ENCODE results near the gene ADGRG3. TPM values are rescaled to one million over a fixed set of nuclear protein-coding genes. Genes with fewer than 3 reads are reported as not detected.

Gene ADGRG3
- total and polyA plus RNA-seq, 2 of the 13 experiments (the other 11 are each of a cell fraction or from before 2014, with no cell fraction given): 2.7 to 11.8 TPM

DNA sequence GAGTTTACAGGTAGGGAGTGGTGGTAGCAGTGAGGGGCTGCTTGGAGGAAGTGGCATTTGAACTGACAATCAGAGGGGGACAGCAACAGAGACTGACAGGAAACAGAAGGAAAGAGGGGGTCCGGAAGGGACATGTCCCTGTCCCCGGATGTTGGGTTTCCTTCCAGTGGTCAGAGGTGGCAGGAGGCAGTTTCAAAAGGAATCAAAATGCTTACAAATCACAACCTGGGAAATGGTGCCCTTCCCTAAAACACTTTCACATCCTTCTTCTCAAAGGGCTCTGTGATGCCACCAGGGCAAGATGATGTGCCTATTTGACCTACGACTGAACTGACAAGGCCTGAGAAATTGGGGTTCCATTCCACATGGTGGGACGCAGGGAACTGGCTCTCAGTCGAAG lies 20.0 kb upstream of the ADGRG3 start:
- Histone ChIP-seq H3K4me1 (ENCODE audit: insufficient read depth, low read length) (peaks cover 32% of the 10 kb centered on the region), H2AFZ (ENCODE audit: low read length) (no peak overlapping the region), H3K79me2 (ENCODE audit: insufficient read depth, low read length) (no peaks in the 10 kb centered on the region), H3K4me3 (replicated peaks in 1 of 3; ENCODE audit: insufficient read depth in 1 of 3, low read depth in 2 of 3, low read length in 3 of 3) (no peak overlapping the region), H4K20me1 (ENCODE audit: insufficient read depth, low read length) (no peaks in the 10 kb centered on the region), H3K4me2 (ENCODE audit: low read depth, low read length) (no peak overlapping the region), H3K9ac (ENCODE audit: insufficient read depth, low read depth, low read length) (no peak overlapping the region), H3K27me3 (ENCODE audit: control insufficient read depth in 1 of 2, insufficient read depth in 2 of 2, low read length in 2 of 2) (no peaks in the 10 kb centered on the region), H3K9me3 (ENCODE audit: low read length) (no peaks in the 10 kb centered on the region), H3K36me3 (replicated peaks in 1 of 2; ENCODE audit: control insufficient read depth in 1 of 2, insufficient read depth in 2 of 2, low read length in 2 of 2) (no peaks in the 10 kb centered on the region), H3K27ac (ENCODE audit: extremely low read length, insufficient read depth, low read length) (no peak overlapping the region)
- CTCF ChIA-PET (ENCODE audit: low intra/inter-chr PET ratio, low total read pairs): interaction anchor here (0.8 to 12.3 kb wide), 17 partner anchors 8 to 135 kb away, joined by 3 to 571 read pairs (median 8); partner anchors contain the start of gene ADGRG3
- in situ Hi-C loops (cut with HindIII; ENCODE audit: extremely low pct_ligation_motif_present, low pct_unique_long_range_greater_than_20kb): loop anchor here (5.0 kb wide), 1 partner anchor 46 kb away; no protein-coding TSS in a partner anchor
- intact Hi-C loops (cut with micrococcal nuclease; ENCODE audit: unreplicated experiment): no loop called here
- ATAC-seq (no peak), DNase-seq (ENCODE audit: low spot score) (no peak), FAIRE-seq (no peak)
- BruUV-seq (replicated peaks): no TSS peak
- POLR2A ChIA-PET: interaction anchor here (0.5 to 3.3 kb wide), 3 partner anchors 13 to 41 kb away, joined by 3 to 22 read pairs (median 3); no protein-coding TSS in a partner anchor
- WGBS (ENCODE audit: low lambda C conversion rate): 87% methylated on average over 4 of the region's 5 CpGs
- TF ChIP-seq, protein P1, sequence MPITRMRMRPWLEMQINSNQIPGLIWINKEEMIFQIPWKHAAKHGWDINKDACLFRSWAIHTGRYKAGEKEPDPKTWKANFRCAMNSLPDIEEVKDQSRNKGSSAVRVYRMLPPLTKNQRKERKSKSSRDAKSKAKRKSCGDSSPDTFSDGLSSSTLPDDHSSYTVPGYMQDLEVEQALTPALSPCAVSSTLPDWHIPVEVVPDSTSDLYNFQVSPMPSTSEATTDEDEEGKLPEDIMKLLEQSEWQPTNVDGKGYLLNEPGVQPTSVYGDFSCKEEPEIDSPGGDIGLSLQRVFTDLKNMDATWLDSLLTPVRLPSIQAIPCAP (CRISPR knock-in tag; IDR thresholded peaks at IDR 0.05; ENCODE audit: low read depth): no peak
- TF ChIP-seq PRMT3 (CRISPR knock-in tag; IDR thresholded peaks at IDR 0.05; ENCODE audit: borderline replicate concordance, low read depth) (no peak), ZNF10 (CRISPR knock-in tag; IDR thresholded peaks at IDR 0.05; ENCODE audit: borderline replicate concordance, low read depth) (no peak), STAT5B (CRISPR knock-in tag; IDR thresholded peaks at IDR 0.05) (no peak), SSRP1 (CRISPR knock-in tag; IDR thresholded peaks at IDR 0.05) (no peak), ZSCAN30 (CRISPR knock-in tag; IDR thresholded peaks at IDR 0.05) (no peak), GATAD2A (CRISPR knock-in tag; IDR thresholded peaks at IDR 0.05) (no peak), ZNF543 (CRISPR knock-in tag; IDR thresholded peaks at IDR 0.05) (no peak), U2AF1 (optimal IDR thresholded peaks at IDR 0.05; ENCODE audit: low read depth, low read length) (no peak)
- TF ChIP-seq, protein P2, sequence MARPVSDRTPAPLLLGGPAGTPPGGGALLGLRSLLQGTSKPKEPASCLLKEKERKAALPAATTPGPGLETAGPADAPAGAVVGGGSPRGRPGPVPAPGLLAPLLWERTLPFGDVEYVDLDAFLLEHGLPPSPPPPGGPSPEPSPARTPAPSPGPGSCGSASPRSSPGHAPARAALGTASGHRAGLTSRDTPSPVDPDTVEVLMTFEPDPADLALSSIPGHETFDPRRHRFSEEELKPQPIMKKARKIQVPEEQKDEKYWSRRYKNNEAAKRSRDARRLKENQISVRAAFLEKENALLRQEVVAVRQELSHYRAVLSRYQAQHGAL (CRISPR knock-in tag; IDR thresholded peaks at IDR 0.05; ENCODE audit: not compliant biosample characterization): no peak
- TF ChIP-seq, protein P3, sequence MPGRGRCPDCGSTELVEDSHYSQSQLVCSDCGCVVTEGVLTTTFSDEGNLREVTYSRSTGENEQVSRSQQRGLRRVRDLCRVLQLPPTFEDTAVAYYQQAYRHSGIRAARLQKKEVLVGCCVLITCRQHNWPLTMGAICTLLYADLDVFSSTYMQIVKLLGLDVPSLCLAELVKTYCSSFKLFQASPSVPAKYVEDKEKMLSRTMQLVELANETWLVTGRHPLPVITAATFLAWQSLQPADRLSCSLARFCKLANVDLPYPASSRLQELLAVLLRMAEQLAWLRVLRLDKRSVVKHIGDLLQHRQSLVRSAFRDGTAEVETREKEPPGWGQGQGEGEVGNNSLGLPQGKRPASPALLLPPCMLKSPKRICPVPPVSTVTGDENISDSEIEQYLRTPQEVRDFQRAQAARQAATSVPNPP (CRISPR knock-in tag; IDR thresholded peaks at IDR 0.05): no peak
- TF ChIP-seq, protein P4, sequence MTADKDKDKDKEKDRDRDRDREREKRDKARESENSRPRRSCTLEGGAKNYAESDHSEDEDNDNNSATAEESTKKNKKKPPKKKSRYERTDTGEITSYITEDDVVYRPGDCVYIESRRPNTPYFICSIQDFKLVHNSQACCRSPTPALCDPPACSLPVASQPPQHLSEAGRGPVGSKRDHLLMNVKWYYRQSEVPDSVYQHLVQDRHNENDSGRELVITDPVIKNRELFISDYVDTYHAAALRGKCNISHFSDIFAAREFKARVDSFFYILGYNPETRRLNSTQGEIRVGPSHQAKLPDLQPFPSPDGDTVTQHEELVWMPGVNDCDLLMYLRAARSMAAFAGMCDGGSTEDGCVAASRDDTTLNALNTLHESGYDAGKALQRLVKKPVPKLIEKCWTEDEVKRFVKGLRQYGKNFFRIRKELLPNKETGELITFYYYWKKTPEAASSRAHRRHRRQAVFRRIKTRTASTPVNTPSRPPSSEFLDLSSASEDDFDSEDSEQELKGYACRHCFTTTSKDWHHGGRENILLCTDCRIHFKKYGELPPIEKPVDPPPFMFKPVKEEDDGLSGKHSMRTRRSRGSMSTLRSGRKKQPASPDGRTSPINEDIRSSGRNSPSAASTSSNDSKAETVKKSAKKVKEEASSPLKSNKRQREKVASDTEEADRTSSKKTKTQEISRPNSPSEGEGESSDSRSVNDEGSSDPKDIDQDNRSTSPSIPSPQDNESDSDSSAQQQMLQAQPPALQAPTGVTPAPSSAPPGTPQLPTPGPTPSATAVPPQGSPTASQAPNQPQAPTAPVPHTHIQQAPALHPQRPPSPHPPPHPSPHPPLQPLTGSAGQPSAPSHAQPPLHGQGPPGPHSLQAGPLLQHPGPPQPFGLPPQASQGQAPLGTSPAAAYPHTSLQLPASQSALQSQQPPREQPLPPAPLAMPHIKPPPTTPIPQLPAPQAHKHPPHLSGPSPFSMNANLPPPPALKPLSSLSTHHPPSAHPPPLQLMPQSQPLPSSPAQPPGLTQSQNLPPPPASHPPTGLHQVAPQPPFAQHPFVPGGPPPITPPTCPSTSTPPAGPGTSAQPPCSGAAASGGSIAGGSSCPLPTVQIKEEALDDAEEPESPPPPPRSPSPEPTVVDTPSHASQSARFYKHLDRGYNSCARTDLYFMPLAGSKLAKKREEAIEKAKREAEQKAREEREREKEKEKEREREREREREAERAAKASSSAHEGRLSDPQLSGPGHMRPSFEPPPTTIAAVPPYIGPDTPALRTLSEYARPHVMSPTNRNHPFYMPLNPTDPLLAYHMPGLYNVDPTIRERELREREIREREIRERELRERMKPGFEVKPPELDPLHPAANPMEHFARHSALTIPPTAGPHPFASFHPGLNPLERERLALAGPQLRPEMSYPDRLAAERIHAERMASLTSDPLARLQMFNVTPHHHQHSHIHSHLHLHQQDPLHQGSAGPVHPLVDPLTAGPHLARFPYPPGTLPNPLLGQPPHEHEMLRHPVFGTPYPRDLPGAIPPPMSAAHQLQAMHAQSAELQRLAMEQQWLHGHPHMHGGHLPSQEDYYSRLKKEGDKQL (CRISPR knock-in tag; IDR thresholded peaks at IDR 0.05; ENCODE audit: low read depth): no peak
- TF ChIP-seq, protein P5, sequence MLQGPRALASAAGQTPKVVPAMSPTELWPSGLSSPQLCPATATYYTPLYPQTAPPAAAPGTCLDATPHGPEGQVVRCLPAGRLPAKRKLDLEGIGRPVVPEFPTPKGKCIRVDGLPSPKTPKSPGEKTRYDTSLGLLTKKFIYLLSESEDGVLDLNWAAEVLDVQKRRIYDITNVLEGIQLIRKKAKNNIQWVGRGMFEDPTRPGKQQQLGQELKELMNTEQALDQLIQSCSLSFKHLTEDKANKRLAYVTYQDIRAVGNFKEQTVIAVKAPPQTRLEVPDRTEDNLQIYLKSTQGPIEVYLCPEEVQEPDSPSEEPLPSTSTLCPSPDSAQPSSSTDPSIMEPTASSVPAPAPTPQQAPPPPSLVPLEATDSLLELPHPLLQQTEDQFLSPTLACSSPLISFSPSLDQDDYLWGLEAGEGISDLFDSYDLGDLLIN (CRISPR knock-in tag; IDR thresholded peaks at IDR 0.05; ENCODE audit: borderline replicate concordance): no peak

Measured in HepG2 (cell line).